ENCODE data around the gene KRT33B. TPM values are rescaled to one million over a fixed set of nuclear protein-coding genes. Genes with fewer than 3 reads are reported as not detected.

Gene KRT33B
- total RNA-seq, 1 donor from 2014 or later = not detected

DNA sequence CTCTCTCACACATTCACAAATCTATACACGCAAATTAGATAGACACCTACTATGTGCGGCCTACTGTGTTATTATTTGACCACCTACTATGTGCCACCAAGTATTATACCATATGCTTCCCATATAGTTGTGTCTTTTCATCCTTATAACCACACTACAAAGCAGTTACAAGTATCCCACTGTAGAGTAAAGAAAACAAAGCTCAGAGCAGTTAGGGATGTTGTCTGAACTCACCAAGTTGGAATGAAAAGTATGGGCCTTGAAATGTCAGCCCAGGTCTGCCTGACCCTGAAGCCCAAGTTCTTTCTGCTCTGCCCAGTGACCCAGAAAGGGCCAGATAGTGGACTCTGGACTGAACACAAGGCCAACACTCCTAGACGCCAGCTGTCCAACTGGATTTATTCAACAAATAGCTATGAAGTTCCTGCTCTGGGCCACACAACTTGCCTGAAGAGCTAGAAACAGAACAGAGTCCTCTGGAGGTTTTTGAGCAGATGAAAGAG, 46.3 kb upstream of the KRT33B start:
- intact Hi-C loops (cut with micrococcal nuclease) = no loop called here
- POLR2A ChIA-PET = no interaction called here
- TF ChIP-seq, protein P1, sequence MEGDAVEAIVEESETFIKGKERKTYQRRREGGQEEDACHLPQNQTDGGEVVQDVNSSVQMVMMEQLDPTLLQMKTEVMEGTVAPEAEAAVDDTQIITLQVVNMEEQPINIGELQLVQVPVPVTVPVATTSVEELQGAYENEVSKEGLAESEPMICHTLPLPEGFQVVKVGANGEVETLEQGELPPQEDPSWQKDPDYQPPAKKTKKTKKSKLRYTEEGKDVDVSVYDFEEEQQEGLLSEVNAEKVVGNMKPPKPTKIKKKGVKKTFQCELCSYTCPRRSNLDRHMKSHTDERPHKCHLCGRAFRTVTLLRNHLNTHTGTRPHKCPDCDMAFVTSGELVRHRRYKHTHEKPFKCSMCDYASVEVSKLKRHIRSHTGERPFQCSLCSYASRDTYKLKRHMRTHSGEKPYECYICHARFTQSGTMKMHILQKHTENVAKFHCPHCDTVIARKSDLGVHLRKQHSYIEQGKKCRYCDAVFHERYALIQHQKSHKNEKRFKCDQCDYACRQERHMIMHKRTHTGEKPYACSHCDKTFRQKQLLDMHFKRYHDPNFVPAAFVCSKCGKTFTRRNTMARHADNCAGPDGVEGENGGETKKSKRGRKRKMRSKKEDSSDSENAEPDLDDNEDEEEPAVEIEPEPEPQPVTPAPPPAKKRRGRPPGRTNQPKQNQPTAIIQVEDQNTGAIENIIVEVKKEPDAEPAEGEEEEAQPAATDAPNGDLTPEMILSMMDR (IDR thresholded peaks at IDR 0.05) = no peak
- no peak overlapping the region for H3K4me3 Mint-ChIP-seq
- DNase-seq = no peak
- no peak for ATAC-seq (ENCODE audit: low read depth)
- no peaks in the 10 kb centered on the region for H3K9me3 Mint-ChIP-seq
- CTCF ChIA-PET = no interaction called here
- no peak overlapping the region for H3K27ac Mint-ChIP-seq
- H3K27me3 Mint-ChIP-seq = peaks cover 4% of the 10 kb centered on the region
- peaks cover 5% of the 10 kb centered on the region for H3K4me1 Mint-ChIP-seq
- H3K36me3 Mint-ChIP-seq (ENCODE audit: low read depth) = no peaks in the 10 kb centered on the region

DNA sequence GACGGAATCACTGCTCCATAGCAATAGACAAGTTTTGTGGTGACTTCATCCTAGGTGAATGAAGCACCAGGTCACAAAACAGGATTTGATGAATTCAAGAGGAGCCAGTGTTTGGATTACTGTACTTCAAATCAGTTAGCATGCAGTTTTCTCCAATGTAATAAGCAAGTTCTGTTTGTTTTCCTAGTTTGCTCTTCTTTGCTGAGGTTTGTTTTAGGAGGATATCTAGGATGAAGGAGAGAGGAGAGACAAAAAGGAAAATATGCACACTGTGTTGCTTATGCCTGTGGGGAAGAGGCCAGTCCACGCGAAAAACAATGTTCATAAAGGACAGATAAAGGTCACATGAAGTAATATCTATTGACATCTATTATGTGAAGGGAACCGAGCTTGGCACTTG, 45.8 kb upstream of the KRT33B start:
- H3K27ac Mint-ChIP-seq = no peak overlapping the region

DNA sequence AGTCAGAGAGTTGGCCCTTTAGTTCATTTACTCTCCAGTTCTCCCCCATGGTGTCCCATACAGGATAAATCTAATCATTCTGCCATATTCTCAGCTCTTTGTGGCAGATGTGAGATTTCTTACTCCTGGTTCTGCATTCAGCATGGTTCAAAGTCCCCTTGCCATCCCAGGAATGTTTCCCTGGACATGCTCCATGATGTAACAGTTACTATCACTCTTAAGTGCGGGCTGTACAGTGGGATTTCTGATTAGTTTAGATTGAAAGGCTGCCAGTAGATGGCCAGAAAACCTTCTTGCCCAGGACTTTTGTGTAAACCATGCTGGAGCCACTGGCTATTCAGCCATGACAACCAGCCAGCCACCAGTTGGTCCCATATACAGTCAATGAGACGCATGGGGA, 44.4 kb upstream of the KRT33B start:
- ATAC-seq (ENCODE audit: low read depth) (no peak), DNase-seq (no peak)
- Mint-ChIP-seq H3K36me3 (ENCODE audit: low read depth) (no peaks in the 10 kb centered on the region), H3K27ac (no peak overlapping the region), H3K9me3 (no peaks in the 10 kb centered on the region), H3K27me3 (peaks cover 4% of the 10 kb centered on the region), H3K4me1 (peaks cover 5% of the 10 kb centered on the region), H3K4me3 (no peak overlapping the region)
- intact Hi-C loops (cut with micrococcal nuclease) = no loop called here
- ChIA-PET POLR2A (no interaction called here), CTCF (no interaction called here)
- TF ChIP-seq, protein P1 (IDR thresholded peaks at IDR 0.05) = no peak

More for the DNA sequence above, 45.8 kb upstream of the KRT33B start:
- Mint-ChIP-seq H3K36me3 (ENCODE audit: low read depth) (no peaks in the 10 kb centered on the region), H3K27me3 (peaks cover 4% of the 10 kb centered on the region), H3K4me1 (peaks cover 5% of the 10 kb centered on the region), H3K9me3 (no peaks in the 10 kb centered on the region), H3K4me3 (no peak overlapping the region)
- POLR2A ChIA-PET = no interaction called here
- ATAC-seq (ENCODE audit: low read depth) (no peak), DNase-seq (no peak)
- TF ChIP-seq, protein P1 (IDR thresholded peaks at IDR 0.05) = no peak
- intact Hi-C loops (cut with micrococcal nuclease) = no loop called here
- CTCF ChIA-PET = no interaction called here

- Mint-ChIP-seq H3K9me3 (no peaks in the 10 kb centered on the region), H3K4me3 (no peak overlapping the region), H3K4me1 (peaks cover 5% of the 10 kb centered on the region), H3K36me3 (ENCODE audit: low read depth) (no peaks in the 10 kb centered on the region), H3K27ac (no peak overlapping the region), H3K27me3 (peaks cover 4% of the 10 kb centered on the region)
- CTCF ChIA-PET = no interaction called here
- DNase-seq (no peak), ATAC-seq (ENCODE audit: low read depth) (no peak)
- TF ChIP-seq, protein P1 (IDR thresholded peaks at IDR 0.05) = no peak
- intact Hi-C loops (cut with micrococcal nuclease) = no loop called here
- POLR2A ChIA-PET = no interaction called here
Observed at GRCh38 chr17:41413353-41413957, 43.8 kb upstream of the KRT33B start.

DNA sequence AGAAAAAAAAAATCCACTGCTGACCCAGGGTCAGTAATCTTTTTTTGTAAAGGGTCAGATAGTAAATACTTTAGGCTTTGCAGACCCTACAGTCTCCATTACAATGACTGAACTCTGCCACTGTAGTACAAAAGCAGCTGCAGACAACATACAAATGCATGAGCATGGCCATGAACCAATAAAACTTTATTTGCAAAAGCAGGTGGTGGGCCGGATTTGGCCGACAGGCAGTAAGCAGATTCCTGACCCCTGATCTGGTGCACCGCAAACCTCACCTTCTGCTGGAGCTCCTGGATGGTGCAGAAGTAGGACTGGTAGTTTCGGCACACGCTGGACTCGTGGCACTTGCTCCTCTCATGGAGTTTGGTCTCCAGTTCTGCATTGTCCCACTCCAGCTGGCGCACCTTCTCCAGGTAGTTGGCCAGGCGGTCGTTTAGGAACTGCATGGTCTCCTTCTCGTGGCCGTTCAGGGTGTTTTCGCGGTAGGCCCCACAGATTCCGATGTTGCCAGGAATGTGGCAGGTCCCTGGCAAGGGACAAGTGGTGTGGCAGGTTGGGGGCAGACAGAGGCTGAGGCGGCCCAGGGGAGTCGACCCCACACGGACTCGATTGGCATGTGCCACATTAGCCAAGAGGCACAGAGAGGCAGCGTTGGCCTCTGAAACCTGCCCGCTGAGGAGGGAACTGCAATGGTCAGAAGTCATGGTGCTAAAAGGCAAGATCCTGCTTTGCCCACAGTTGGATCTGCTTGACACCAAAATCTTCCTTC, 41.6 kb upstream of the KRT33B start:
- intact Hi-C loops (cut with micrococcal nuclease) = no loop called here
- DNase-seq (no peak), ATAC-seq (ENCODE audit: low read depth) (no peak)
- no peaks in the 10 kb centered on the region for H3K9me3 Mint-ChIP-seq
- peaks cover 4% of the 10 kb centered on the region for H3K27me3 Mint-ChIP-seq
- TF ChIP-seq, protein P1 (IDR thresholded peaks at IDR 0.05) = no peak
- H3K4me1 Mint-ChIP-seq = no peaks in the 10 kb centered on the region
- ChIA-PET CTCF (no interaction called here), POLR2A (no interaction called here)
- H3K4me3 Mint-ChIP-seq = no peak overlapping the region
- no peak overlapping the region for H3K27ac Mint-ChIP-seq
- H3K36me3 Mint-ChIP-seq (ENCODE audit: low read depth) = no peaks in the 10 kb centered on the region
